ENCODE measurements around the gene PGBD4.

The PGBD4 gene

DNA sequence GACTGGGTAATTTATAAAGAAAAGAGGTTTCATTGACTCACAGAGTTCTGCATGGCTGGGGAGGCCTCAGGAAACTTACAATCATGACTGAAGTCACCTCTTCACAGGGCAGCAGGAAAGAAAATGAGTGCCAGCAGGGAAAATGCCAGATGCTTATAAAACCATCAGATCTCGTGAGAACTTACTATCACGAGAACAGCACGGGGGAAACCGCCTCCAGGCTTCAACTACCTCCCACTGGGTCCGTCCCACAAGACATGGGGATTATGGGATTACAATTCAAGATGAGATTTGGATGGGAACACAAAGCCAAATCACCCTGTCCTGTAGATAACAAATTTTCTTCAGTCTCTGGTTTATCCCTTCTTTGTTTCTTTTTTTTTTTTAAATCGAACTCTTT is 31.9 kb upstream of the PGBD4 start:
- TF ChIP-seq EZH2 (IDR thresholded peaks at IDR 0.05; ENCODE audit: borderline replicate concordance, low read length) = no peak
- TF ChIP-seq, protein P1, sequence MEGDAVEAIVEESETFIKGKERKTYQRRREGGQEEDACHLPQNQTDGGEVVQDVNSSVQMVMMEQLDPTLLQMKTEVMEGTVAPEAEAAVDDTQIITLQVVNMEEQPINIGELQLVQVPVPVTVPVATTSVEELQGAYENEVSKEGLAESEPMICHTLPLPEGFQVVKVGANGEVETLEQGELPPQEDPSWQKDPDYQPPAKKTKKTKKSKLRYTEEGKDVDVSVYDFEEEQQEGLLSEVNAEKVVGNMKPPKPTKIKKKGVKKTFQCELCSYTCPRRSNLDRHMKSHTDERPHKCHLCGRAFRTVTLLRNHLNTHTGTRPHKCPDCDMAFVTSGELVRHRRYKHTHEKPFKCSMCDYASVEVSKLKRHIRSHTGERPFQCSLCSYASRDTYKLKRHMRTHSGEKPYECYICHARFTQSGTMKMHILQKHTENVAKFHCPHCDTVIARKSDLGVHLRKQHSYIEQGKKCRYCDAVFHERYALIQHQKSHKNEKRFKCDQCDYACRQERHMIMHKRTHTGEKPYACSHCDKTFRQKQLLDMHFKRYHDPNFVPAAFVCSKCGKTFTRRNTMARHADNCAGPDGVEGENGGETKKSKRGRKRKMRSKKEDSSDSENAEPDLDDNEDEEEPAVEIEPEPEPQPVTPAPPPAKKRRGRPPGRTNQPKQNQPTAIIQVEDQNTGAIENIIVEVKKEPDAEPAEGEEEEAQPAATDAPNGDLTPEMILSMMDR (IDR thresholded peaks at IDR 0.05; ENCODE audit: low read length) = no peak
- H3K79me2 ChIP-seq (ENCODE audit: insufficient read depth, low read length) = no peaks in the 10 kb centered on the region
- no peaks in the 10 kb centered on the region for H3K27me3 ChIP-seq (ENCODE audit: insufficient read depth, low read length)
- H3K9ac ChIP-seq (ENCODE audit: low read length) = no peak overlapping the region
- H3K9me3 ChIP-seq (ENCODE audit: low read length) = no peaks in the 10 kb centered on the region
- no peaks in the 10 kb centered on the region for H4K20me1 ChIP-seq (ENCODE audit: insufficient read depth, low read length)
- no peaks in the 10 kb centered on the region for H3F3A ChIP-seq (ENCODE audit: insufficient read depth, low read length)
- no peaks in the 10 kb centered on the region for H3K9me2 ChIP-seq (ENCODE audit: low read depth, low read length)
- no peaks in the 10 kb centered on the region for H3K36me3 ChIP-seq (ENCODE audit: insufficient read depth, low read length)
- no peak overlapping the region for H2AFZ ChIP-seq (ENCODE audit: low read length)
- H3K4me2 ChIP-seq (ENCODE audit: low read length) = no peak overlapping the region
- H3K4me3 ChIP-seq (ENCODE audit: low read depth, low read length, poor library complexity, severe bottlenecking) = no peak overlapping the region
- no peaks in the 10 kb centered on the region for H3K4me1 ChIP-seq (ENCODE audit: insufficient read depth, low read length, severe bottlenecking)
- no peak overlapping the region for H3K27ac ChIP-seq (ENCODE audit: low read depth, low read length, poor library complexity, severe bottlenecking)

DNA sequence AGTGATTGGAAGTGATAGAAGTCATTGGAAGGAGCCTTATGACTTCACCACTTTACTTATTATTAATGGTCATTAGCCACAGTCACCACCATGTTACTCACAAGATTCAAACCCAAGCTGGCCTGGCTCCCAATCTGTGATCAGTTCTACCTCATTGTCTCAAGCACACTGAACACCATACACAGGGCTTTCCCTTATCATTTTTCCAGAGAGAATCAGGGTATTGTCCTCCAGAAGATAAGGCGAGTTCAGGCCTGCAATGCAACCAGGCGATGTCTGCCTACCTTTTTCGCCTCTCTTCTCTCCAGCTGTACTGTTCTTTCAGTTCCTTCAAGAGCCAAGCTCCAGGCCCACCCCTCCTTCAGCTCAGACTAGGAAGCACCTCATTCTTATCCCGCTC is 25.1 kb upstream of the PGBD4 start:
- Histone ChIP-seq H3K9me3 (ENCODE audit: low read length) (no peaks in the 10 kb centered on the region), H3K36me3 (ENCODE audit: insufficient read depth, low read length) (no peaks in the 10 kb centered on the region), H3K4me1 (ENCODE audit: insufficient read depth, low read length, severe bottlenecking) (no peaks in the 10 kb centered on the region), H3K9ac (ENCODE audit: low read length) (no peak overlapping the region), H3K79me2 (ENCODE audit: insufficient read depth, low read length) (no peaks in the 10 kb centered on the region), H4K20me1 (ENCODE audit: insufficient read depth, low read length) (no peaks in the 10 kb centered on the region), H3F3A (ENCODE audit: insufficient read depth, low read length) (no peaks in the 10 kb centered on the region), H3K27ac (ENCODE audit: low read depth, low read length, poor library complexity, severe bottlenecking) (no peak overlapping the region), H3K4me3 (ENCODE audit: low read depth, low read length, poor library complexity, severe bottlenecking) (no peak overlapping the region), H3K9me2 (ENCODE audit: low read depth, low read length) (no peaks in the 10 kb centered on the region), H3K4me2 (ENCODE audit: low read length) (no peak overlapping the region), H2AFZ (ENCODE audit: low read length) (no peak overlapping the region), H3K27me3 (ENCODE audit: insufficient read depth, low read length) (no peaks in the 10 kb centered on the region)
- TF ChIP-seq, protein P1 (IDR thresholded peaks at IDR 0.05; ENCODE audit: low read length) = no peak
- TF ChIP-seq EZH2 (IDR thresholded peaks at IDR 0.05; ENCODE audit: borderline replicate concordance, low read length) = no peak

DNA sequence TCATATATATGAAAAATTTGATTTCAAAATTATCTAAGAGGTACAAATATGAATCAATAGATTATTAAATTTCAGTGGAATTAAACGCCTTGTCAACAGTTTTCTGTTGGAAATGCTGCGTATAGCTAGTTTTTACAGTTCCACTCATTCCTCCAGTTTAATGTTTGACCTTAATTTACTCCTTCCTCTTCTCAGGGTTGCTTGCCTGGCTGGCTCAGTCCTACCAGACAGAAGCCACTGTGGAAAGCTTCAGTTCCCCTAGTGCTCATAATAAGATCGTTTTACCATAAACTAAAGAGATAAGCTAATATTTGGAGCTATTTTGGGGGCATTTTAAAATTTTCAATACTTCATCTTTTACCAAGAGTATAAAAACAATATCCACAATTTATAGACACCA is 23.0 kb upstream of the PGBD4 start:
- H3K9me3 ChIP-seq (ENCODE audit: low read length) = no peaks in the 10 kb centered on the region
- H3K27ac ChIP-seq (ENCODE audit: low read depth, low read length, poor library complexity, severe bottlenecking) = no peak overlapping the region
- H3K9ac ChIP-seq (ENCODE audit: low read length) = no peak overlapping the region
- no peaks in the 10 kb centered on the region for H3K4me1 ChIP-seq (ENCODE audit: insufficient read depth, low read length, severe bottlenecking)
- no peak overlapping the region for H3K4me3 ChIP-seq (ENCODE audit: low read depth, low read length, poor library complexity, severe bottlenecking)
- no peaks in the 10 kb centered on the region for H3F3A ChIP-seq (ENCODE audit: insufficient read depth, low read length)
- H3K79me2 ChIP-seq (ENCODE audit: insufficient read depth, low read length) = no peaks in the 10 kb centered on the region
- no peak for TF ChIP-seq EZH2 (IDR thresholded peaks at IDR 0.05; ENCODE audit: borderline replicate concordance, low read length)
- TF ChIP-seq, protein P1 (IDR thresholded peaks at IDR 0.05; ENCODE audit: low read length) = no peak
- no peak overlapping the region for H2AFZ ChIP-seq (ENCODE audit: low read length)
- H3K9me2 ChIP-seq (ENCODE audit: low read depth, low read length) = no peaks in the 10 kb centered on the region
- no peaks in the 10 kb centered on the region for H3K27me3 ChIP-seq (ENCODE audit: insufficient read depth, low read length)
- H4K20me1 ChIP-seq (ENCODE audit: insufficient read depth, low read length) = no peaks in the 10 kb centered on the region
- no peak overlapping the region for H3K4me2 ChIP-seq (ENCODE audit: low read length)
- H3K36me3 ChIP-seq (ENCODE audit: insufficient read depth, low read length) = peaks cover 6% of the 10 kb centered on the region; the same call in 1 of the 2 replicates
